GM18951 (cell line): ENCODE results near the gene MED27.

Experiments
- POLR2A ChIP-seq: IDR thresholded peaks from 4 replicates; pipeline ENCODE4 v1.6.1; 2011; ENCODE audit warnings: mild to moderate bottlenecking; ENCODE audit not compliant: insufficient read length, insufficient read depth; ENCODE audit errors: extremely low read depth
- in situ Hi-C: fragments of 300-500 bp; cut with MboI; formaldehyde crosslinking; loops from one replicate; pipeline ENCODE4 v1.12.0; 2022; ENCODE audit warnings: low sequenced_read_pairs, mixed read lengths, inconsistent platforms; ENCODE audit not compliant: unreplicated experiment

The MED27 gene

GRCh38 chr9:131899296-131900228, 180.1 kb downstream of the MED27 start:
- TF ChIP-seq POLR2A = no peak
- in situ Hi-C loops = no loop called here

- no peak for TF ChIP-seq POLR2A
- in situ Hi-C loops = no loop called here
Observed at GRCh38 chr9:131892902-131893500, 186.7 kb downstream of the MED27 start.

GRCh38 chr9:131892162-131892707, 187.4 kb downstream of the MED27 start:
- in situ Hi-C loops = no loop called here
- no peak for TF ChIP-seq POLR2A

- in situ Hi-C loops = no loop called here
Observed at GRCh38 chr9:131891598-131891997, 188.1 kb downstream of the MED27 start.

GRCh38 chr9:131889437-131890251, 190.0 kb downstream of the MED27 start:
- in situ Hi-C loops = no loop called here
- TF ChIP-seq POLR2A = no peak

More at GRCh38 chr9:131891598-131891997, 188.1 kb downstream of the MED27 start:
- TF ChIP-seq POLR2A = no peak

GRCh38 chr9:131888923-131889322, 190.7 kb downstream of the MED27 start:
- in situ Hi-C loops = no loop called here
- TF ChIP-seq POLR2A = no peak

- in situ Hi-C loops = no loop called here
- no peak for TF ChIP-seq POLR2A
Observed at GRCh38 chr9:131887680-131888079, 192.0 kb downstream of the MED27 start.

GRCh38 chr9:131886826-131887225, 192.8 kb downstream of the MED27 start:
- TF ChIP-seq POLR2A = no peak
- in situ Hi-C loops = no loop called here

GRCh38 chr9:131885144-131885609, 194.5 kb downstream of the MED27 start:
- in situ Hi-C loops = no loop called here
- no peak for TF ChIP-seq POLR2A

GRCh38 chr9:131884222-131884621, 195.4 kb downstream of the MED27 start:
- no peak for TF ChIP-seq POLR2A
- in situ Hi-C loops = no loop called here

GRCh38 chr9:131880833-131881583, 198.7 kb downstream of the MED27 start:
- in situ Hi-C loops = no loop called here
- TF ChIP-seq POLR2A = no peak

- no peak for TF ChIP-seq POLR2A
- in situ Hi-C loops = no loop called here
Observed at GRCh38 chr9:131879911-131880290, 199.8 kb downstream of the MED27 start.
